Liver (tissue), 9 donors: ENCODE results near the gene FUNDC2. TPM values are rescaled to one million over a fixed set of nuclear protein-coding genes. Genes with fewer than 3 reads are reported as not detected.

Source experiments
- DNase-seq: peaks from one replicate; pipeline ENCODE4 v3.0.0-alpha.2; 2017; ENCODE audit warnings: low spot score
- H3K27ac ChIP-seq, 2 donors: one replicate each; pipeline ENCODE4 v1.7.0; 2013; ENCODE audit warnings: inconsistent platforms in 2 of 2, low read length in 2 of 2, control low read depth in 1 of 2, low read depth in 1 of 2, mild to moderate bottlenecking in 1 of 2
- H3K27me3 ChIP-seq, 4 donors: one replicate each; pipeline versions ENCODE4 v1.6.1 to v1.7.0; 2013; ENCODE audit warnings: low read length in 3 of 4, inconsistent platforms in 1 of 4, mild to moderate bottlenecking in 1 of 4, moderate library complexity in 1 of 4; ENCODE audit not compliant: control insufficient read depth in 4 of 4, insufficient read depth in 4 of 4
- H3K36me3 ChIP-seq, 4 donors: one replicate each; pipeline versions ENCODE4 v1.6.1 to v1.7.0; 2013; ENCODE audit warnings: low read length in 3 of 4, mild to moderate bottlenecking in 3 of 4, low read depth in 1 of 4, moderate library complexity in 1 of 4; ENCODE audit not compliant: control insufficient read depth in 4 of 4, insufficient read depth in 3 of 4
- H3K4me1 ChIP-seq, 4 donors: one replicate each; pipeline versions ENCODE4 v1.6.1 to v1.7.0; 2013; ENCODE audit warnings: low read length in 3 of 4, mild to moderate bottlenecking in 3 of 4, moderate library complexity in 1 of 4; ENCODE audit not compliant: control insufficient read depth in 4 of 4, insufficient read depth in 4 of 4
- H3K4me3 ChIP-seq, 3 donors: one replicate each; pipeline versions ENCODE4 v1.6.1 to v1.7.0; 2013; ENCODE audit warnings: low read length in 3 of 3, control low read depth in 1 of 3, low read depth in 1 of 3, mild to moderate bottlenecking in 1 of 3
- H3K9ac ChIP-seq, 2 donors: one replicate each; pipeline ENCODE4 v1.7.0; 2013; ENCODE audit warnings: low read length in 2 of 2, mild to moderate bottlenecking in 2 of 2, moderate library complexity in 2 of 2, control low read depth in 1 of 2, low read depth in 1 of 2
- H3K9me3 ChIP-seq, 4 donors: one replicate each; pipeline versions ENCODE4 v1.6.1 to v1.7.0; 2013; ENCODE audit warnings: low read length in 3 of 4; ENCODE audit not compliant: control insufficient read depth in 4 of 4
- ATF3 ChIP-seq: IDR thresholded peaks from 2 replicates; pipeline ENCODE4 v1.6.1; 2016; ENCODE audit warnings: antibody characterized with exemption
- CTCF ChIP-seq: fragments of 150-350 bp; IDR thresholded peaks from 2 replicates; pipeline ENCODE4 v1.5.1; 2017; ENCODE audit warnings: improper control_type of control experiment, low read depth, low read length; ENCODE audit not compliant: missing input control
- EGR1 ChIP-seq, 2 donors: IDR thresholded peaks; 2 replicates each; pipeline ENCODE4 v1.6.1; 2016 to 2018; ENCODE audit warnings: antibody characterized with exemption in 2 of 2, low read depth in 2 of 2
- FOXA1 ChIP-seq: IDR thresholded peaks from 2 replicates; pipeline ENCODE4 v1.6.1; 2016; ENCODE audit warnings: antibody characterized with exemption
- FOXA2 ChIP-seq: IDR thresholded peaks from 2 replicates; pipeline ENCODE4 v1.6.1; 2016; ENCODE audit warnings: antibody characterized with exemption
- GABPA ChIP-seq, 2 donors: IDR thresholded peaks in 1 of 2; conservative IDR thresholded peaks in 1 of 2; 2 replicates each; pipeline ENCODE4 v1.6.1; 2016; ENCODE audit warnings: antibody characterized with exemption in 2 of 2, mild to moderate bottlenecking in 1 of 2, moderate library complexity in 1 of 2
- HNF4A ChIP-seq, 2 donors: conservative IDR thresholded peaks; 2 replicates each; pipeline ENCODE4 v1.6.1; 2016; ENCODE audit warnings: antibody characterized with exemption in 2 of 2, mild to moderate bottlenecking in 2 of 2
- HNF4G ChIP-seq: IDR thresholded peaks from 2 replicates; pipeline ENCODE4 v1.6.1; 2016; ENCODE audit warnings: antibody characterized with exemption
- JUND ChIP-seq, 2 donors: IDR thresholded peaks; 2 replicates each; pipeline ENCODE4 v1.6.1; 2016; ENCODE audit warnings: antibody characterized with exemption in 2 of 2
- NR2F2 ChIP-seq: IDR thresholded peaks from 2 replicates; pipeline ENCODE4 v1.6.1; 2016; ENCODE audit warnings: antibody characterized with exemption
- RAD21 ChIP-seq, 2 donors: IDR thresholded peaks; 2 replicates each; pipeline ENCODE4 v1.6.1; 2016; ENCODE audit warnings: antibody characterized with exemption in 2 of 2, mild to moderate bottlenecking in 2 of 2
- REST ChIP-seq: IDR thresholded peaks from 2 replicates; pipeline ENCODE4 v1.6.1; 2016; ENCODE audit warnings: antibody characterized with exemption, mild to moderate bottlenecking
- RXRA ChIP-seq, 2 donors: IDR thresholded peaks; 2 replicates each; pipeline ENCODE4 v1.6.1; 2017 to 2018; ENCODE audit warnings: antibody characterized with exemption in 2 of 2, mild to moderate bottlenecking in 1 of 2
- SP1 ChIP-seq: IDR thresholded peaks from 2 replicates; pipeline ENCODE4 v1.6.1; 2018; ENCODE audit warnings: antibody characterized with exemption, mild to moderate bottlenecking
- TAF1 ChIP-seq: conservative IDR thresholded peaks from 2 replicates; pipeline ENCODE4 v1.6.1; 2016; ENCODE audit warnings: antibody characterized with exemption, mild to moderate bottlenecking
- YY1 ChIP-seq: IDR thresholded peaks from 2 replicates; pipeline ENCODE4 v1.6.1; 2016; ENCODE audit warnings: antibody characterized with exemption, mild to moderate bottlenecking
- ZBTB33 ChIP-seq: IDR thresholded peaks from 2 replicates; pipeline ENCODE4 v1.6.1; 2016; ENCODE audit warnings: antibody characterized with exemption
- WGBS: extraction: QIAGEN DNeasy Blood & Tissue Kit; methylation state at CpG from one replicate; pipeline ENCODE4 v1.1.7; 2013; 5-methylcytosine and 5-hydroxymethylcytosine counted together
- polyA plus RNA-seq, 2 donors: library from polyadenylated mRNA; stranded (reverse) in 1 of 2; unstranded in 1 of 2; fragments of 200-250 nt in 1 of 2; fragments of >200 nt in 1 of 2; fragmentation: Nextera tagmentation in 1 of 2; extraction: Ambion mirVana in 1 of 2; gene quantifications; one replicate each; pipeline versions ENCODE4 v1.2.1 to v1.2.3, GENCODE V29; 2013 to 2015
- total RNA-seq, 2 donors: library from RNA; depleted of rRNA; stranded (reverse); fragments of >200 nt; gene quantifications; one replicate each; pipeline ENCODE4 v1.2.3, GENCODE V29; 2014
- donor health status: healthy.
- donor health status: healthy.
- donor health status: healthy.
- donor health status: healthy.
- donor health status: healthy.

FUNDC2 gene
- total and polyA plus RNA-seq, 4 donors: 19.4 to 79.8 (median 40.8) TPM

- DNase-seq: no peak
- TF ChIP-seq TAF1: peak; percentile 87
- peak in 1 of 2 donors; percentile 56 for TF ChIP-seq EGR1 (IDR thresholded peaks at IDR 0.05; ENCODE audit: low read depth in 2 of 2)
- no peak for TF ChIP-seq GABPA (IDR thresholded peaks at IDR 0.05 in 1 of 2, conservative IDR thresholded peaks at IDR 0.05 in 1 of 2)
- no peak for TF ChIP-seq FOXA1
- no peak for TF ChIP-seq HNF4A (conservative IDR thresholded peaks at IDR 0.05)
- no peak for TF ChIP-seq ATF3
- peak; percentile 28 for TF ChIP-seq YY1
- TF ChIP-seq RXRA (IDR thresholded peaks at IDR 0.05): no peak
- Histone ChIP-seq H3K4me3 (peak overlapping the region; percentile 60 to 81 (median 70)), H3K9me3 (no peaks in the 10 kb centered on the region), H3K27me3 (no peaks in the 10 kb centered on the region), H3K4me1 (peaks cover 0 to 9% (median 4%) of the 10 kb centered on the region in 4 donors), H3K27ac (peak overlapping the region; percentile 83 to 89), H3K9ac (peak overlapping the region; percentile 45 to 79), H3K36me3 (no peaks in the 10 kb centered on the region)
- under 1% methylated on average over 14 of the region's 14 CpGs for WGBS
These were observed 944 bp downstream of the FUNDC2 start for GRCh38 chrX:155027509-155028066.

GRCh38 chrX:155028129-155028528 lies 1.5 kb downstream of the FUNDC2 start:
- 16% methylated on average over 3 of the region's 3 CpGs for WGBS
- Histone ChIP-seq H3K9me3 (no peaks in the 10 kb centered on the region), H3K9ac (peak overlapping the region in 1 of 2 donors; percentile 79), H3K4me1 (peaks cover 0 to 9% (median 4%) of the 10 kb centered on the region in 4 donors), H3K4me3 (peak overlapping the region; percentile 60 to 81 (median 70)), H3K27me3 (no peaks in the 10 kb centered on the region), H3K27ac (peak overlapping the region; percentile 83 to 89), H3K36me3 (no peaks in the 10 kb centered on the region)
- no peak for DNase-seq
- TF ChIP-seq CTCF: no peak
- no peak for TF ChIP-seq HNF4A (conservative IDR thresholded peaks at IDR 0.05)
- no peak for TF ChIP-seq FOXA2
- TF ChIP-seq SP1: no peak
- no peak for TF ChIP-seq JUND (IDR thresholded peaks at IDR 0.05)
- TF ChIP-seq RXRA (IDR thresholded peaks at IDR 0.05): no peak
- no peak for TF ChIP-seq EGR1 (IDR thresholded peaks at IDR 0.05; ENCODE audit: low read depth in 2 of 2)
- no peak for TF ChIP-seq YY1
- TF ChIP-seq HNF4G: no peak
- no peak for TF ChIP-seq REST
- no peak for TF ChIP-seq GABPA (IDR thresholded peaks at IDR 0.05 in 1 of 2, conservative IDR thresholded peaks at IDR 0.05 in 1 of 2)
- no peak for TF ChIP-seq ZBTB33
- TF ChIP-seq RAD21 (IDR thresholded peaks at IDR 0.05): no peak
- no peak for TF ChIP-seq ATF3
- TF ChIP-seq NR2F2: no peak
- no peak for TF ChIP-seq FOXA1
- TF ChIP-seq TAF1: no peak
